GM12872 (cell line): Measurements from ENCODE around the gene TBC1D5.

Experiments
- TF ChIP-seq, protein P1 (sequence below): IDR thresholded peaks from 3 replicates; pipeline ENCODE4 v1.5.1; 2011; ENCODE audit warnings: low read depth, mild to moderate bottlenecking, low read length, moderate library complexity; ENCODE audit not compliant: insufficient read depth

The TBC1D5 gene

GRCh38 chr3:17304969-17305368, 437.5 kb downstream of the TBC1D5 start:
- TF ChIP-seq, protein P1, sequence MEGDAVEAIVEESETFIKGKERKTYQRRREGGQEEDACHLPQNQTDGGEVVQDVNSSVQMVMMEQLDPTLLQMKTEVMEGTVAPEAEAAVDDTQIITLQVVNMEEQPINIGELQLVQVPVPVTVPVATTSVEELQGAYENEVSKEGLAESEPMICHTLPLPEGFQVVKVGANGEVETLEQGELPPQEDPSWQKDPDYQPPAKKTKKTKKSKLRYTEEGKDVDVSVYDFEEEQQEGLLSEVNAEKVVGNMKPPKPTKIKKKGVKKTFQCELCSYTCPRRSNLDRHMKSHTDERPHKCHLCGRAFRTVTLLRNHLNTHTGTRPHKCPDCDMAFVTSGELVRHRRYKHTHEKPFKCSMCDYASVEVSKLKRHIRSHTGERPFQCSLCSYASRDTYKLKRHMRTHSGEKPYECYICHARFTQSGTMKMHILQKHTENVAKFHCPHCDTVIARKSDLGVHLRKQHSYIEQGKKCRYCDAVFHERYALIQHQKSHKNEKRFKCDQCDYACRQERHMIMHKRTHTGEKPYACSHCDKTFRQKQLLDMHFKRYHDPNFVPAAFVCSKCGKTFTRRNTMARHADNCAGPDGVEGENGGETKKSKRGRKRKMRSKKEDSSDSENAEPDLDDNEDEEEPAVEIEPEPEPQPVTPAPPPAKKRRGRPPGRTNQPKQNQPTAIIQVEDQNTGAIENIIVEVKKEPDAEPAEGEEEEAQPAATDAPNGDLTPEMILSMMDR, result no peak

GRCh38 chr3:17302774-17303173, 439.7 kb downstream of the TBC1D5 start:
- TF ChIP-seq, protein P1, result no peak

- TF ChIP-seq, protein P1, result no peak
Observed at GRCh38 chr3:17302170-17302569, 440.3 kb downstream of the TBC1D5 start.

DNA sequence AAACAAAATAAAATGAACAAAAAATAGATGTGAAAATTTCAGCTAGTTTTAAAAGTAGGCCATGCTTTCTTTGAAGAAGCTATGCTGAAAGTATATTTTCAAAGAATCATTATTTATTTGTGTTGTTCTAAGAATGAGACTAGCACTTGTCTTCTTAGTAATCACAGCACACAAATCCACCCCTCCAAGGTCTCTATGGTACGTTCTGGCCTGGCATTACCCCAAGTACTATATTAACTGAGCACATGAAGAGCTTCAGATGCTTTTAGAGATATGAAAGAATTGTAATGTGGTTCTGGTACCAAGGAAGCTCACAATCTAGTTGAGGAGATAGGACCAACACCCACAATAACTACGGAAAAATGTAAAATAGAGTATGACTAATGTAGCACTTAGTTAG, 441.2 kb downstream of the TBC1D5 start:
- TF ChIP-seq, protein P1, result no peak

GRCh38 chr3:17300441-17300840, 442.0 kb downstream of the TBC1D5 start:
- TF ChIP-seq, protein P1, result no peak

DNA sequence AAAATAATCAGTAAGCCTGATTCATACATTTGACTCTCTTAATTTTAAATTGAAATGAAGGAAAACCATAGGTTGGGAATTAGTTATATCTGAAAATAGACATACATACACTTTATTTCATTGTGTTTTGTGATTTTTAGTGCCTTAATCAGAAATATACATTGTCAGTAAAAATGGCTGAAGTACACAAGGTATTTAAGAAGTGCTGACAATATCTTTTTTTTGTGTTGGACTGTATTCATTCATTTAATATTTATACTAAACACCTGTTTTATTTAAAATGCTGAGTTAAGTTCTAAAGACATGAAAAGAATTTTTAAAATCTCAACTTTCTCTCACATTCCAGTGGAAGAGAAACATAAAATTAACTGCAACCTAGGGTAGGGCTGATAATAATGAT, 444.4 kb downstream of the TBC1D5 start:
- TF ChIP-seq, protein P1, result no peak

- TF ChIP-seq, protein P1, result no peak
Observed at GRCh38 chr3:17292556-17292955, 449.9 kb downstream of the TBC1D5 start.

- TF ChIP-seq, protein P1, result no peak
Observed at GRCh38 chr3:17290894-17291293, 451.5 kb downstream of the TBC1D5 start.
